HG03439 (cell line): ENCODE data around the gene MAN2B2.
"Not testable (repeated sequence)": the region's sequence is repeated elsewhere in the genome, so short reads cannot be mapped to it uniquely, and the experiment has no call there.

ENCODE experiments used
- ATAC-seq: cut with Tn5 transposase; IDR thresholded peaks from one replicate; pipeline ENCODE4 v1.9.1; 2021; ENCODE audit warnings: mild to moderate bottlenecking, moderate library complexity; ENCODE audit not compliant: unreplicated experiment

Gene MAN2B2

DNA sequence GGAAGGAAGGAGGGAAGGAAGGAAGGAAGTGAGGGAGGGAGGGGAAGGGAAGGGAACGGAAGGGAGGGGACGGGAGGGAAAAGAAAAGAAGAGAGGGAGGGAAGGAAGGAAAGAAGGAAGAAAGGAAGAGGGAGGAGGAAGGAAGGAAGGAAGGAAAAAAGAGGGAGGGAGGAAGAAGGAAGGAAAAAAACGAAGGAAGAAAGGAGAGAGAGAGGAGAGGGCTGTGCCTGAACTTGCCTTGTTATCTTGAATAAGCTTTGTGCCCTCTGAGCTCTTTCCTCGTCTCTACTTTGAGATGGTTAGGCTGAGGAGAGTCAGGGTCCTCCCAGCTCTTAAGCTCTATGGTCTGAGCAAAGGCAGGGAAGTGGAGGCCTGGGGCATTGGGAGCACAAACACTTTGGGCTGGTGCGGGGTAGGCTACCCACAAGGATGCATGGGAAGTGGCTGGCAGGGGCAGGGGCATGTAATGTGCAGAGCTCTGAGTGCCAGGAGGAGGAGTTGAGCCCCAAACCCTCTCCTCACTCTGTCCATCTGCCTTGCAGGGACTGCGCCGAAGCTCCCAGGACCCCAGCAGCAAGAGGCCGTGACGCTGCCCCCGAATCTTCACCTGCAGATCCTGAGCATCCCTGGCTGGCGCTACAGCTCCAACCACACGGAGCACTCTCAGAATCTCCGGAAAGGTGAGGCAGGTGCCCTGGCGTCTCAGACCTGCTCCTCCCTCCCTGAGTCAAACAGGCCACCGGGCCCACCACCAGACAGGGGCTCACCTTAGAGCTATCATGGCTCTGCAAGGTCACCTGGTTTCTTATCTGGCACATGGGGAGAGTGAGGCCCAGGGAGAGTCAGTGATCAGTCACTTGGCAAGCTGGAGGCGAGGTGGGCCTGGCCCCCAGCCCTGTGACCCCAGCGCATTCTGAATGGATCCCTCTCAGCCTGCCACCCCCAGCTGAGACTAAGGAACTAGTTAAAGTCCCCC is 39.0 kb downstream of the MAN2B2 start:
- ATAC-seq, result no peak

- no peak for ATAC-seq
Measured at GRCh38 chr4:6614701-6615230, 39.8 kb downstream of the MAN2B2 start.

DNA sequence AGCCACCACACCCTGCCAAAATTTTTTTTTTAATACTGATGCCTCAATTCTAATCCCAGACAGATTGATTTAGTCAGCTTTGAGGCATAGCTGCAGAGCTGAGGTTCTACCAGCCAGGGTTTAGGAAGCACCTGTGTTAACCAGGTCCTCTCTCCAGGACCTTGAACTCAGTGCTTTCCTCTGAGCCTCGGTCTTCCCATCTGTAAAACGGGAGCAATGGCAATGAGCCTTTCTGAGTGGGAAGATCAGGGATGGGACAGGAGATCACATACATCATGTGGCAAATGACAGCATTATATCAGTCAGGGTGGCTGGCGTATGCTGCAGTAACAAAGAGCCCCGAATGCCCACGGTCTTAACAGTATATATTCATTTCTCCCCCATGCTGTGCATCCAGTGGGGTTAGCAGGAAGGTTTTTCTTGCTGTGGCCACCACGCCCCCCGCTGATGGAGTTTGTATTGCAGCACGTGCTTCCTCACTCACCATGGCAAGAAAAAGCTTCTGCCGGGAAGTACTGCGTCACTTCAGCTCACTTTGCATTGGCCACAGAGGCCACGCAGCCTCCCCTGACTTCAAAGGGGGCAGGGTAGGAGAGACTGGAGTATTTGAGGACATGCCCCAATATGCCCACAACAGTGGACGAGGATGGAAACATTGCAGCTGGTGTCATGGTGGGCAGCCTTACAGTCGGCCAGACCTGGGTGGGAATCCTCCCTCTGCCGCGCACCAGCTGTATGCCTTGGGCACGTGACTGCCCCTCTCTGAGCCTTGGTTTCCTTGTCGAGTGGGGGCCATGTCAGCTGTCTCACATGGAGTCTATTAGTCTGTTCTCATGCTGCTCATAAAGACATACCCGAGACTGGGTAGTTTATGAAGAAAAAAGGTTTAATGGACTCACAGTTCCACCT is 41.4 kb downstream of the MAN2B2 start:
- ATAC-seq, result no peak

DNA sequence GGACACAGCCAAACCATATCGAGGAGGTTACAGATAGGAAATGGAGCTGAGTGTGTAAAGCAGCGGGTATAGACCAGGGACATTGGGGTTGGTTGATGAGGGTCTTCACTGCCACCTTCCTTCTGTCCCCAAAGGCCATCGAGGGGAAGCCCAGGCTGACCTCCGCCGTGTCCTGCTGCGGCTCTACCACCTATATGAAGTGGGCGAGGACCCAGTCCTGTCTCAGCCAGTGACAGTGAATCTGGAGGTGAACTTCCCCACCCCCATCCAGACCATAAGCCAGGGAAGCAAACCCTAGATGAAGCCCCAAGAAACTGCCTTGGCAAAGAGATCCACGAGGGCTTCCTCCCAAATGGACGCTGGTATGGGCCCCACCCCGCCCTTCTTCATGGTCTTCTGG is 42.3 kb downstream of the MAN2B2 start:
- ATAC-seq, result no peak

GRCh38 chr4:6618386-6619115 is 43.6 kb downstream of the MAN2B2 start:
- no peak for ATAC-seq

GRCh38 chr4:6619116-6619465 is 44.1 kb downstream of the MAN2B2 start:
- ATAC-seq, result no peak

DNA sequence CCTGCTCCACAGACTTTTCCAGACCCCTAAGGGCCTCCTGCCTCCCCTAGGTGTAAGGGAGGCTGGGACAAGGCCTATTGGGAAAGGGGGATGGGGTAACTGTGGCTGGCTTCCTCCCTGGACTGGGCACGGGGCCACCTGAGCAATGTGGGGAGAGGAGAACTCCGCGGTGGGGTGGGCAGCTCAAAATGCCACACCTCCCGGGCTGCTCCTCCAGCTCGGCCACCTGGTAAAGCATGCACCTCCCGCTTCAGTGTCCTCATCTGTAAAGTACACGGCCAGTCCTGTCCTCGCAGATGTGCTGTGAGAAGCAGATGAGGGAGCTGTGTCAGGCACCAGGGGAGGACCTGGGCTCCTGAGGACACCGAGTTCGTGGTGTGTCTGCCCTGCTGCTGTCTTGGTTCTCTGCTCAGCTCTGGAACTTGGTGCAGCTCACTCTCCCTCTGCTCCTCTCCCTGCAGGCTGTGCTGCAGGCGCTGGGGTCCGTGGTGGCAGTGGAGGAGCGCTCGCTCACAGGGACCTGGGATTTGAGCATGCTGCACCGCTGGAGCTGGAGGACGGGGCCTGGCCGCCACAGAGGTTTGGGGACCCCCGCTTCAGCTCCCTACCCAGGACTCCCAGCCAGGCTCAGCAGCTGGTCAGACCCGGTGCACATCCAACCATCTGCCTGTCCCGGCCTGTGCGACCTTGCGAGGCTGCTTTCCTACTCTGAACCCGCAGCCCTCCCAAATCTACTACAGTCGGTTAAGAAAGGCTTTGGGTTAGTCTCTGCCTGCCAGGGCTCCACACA is 44.7 kb downstream of the MAN2B2 start:
- no peak for ATAC-seq

- ATAC-seq, result no peak
Measured at GRCh38 chr4:6620296-6620695, 45.3 kb downstream of the MAN2B2 start.

DNA sequence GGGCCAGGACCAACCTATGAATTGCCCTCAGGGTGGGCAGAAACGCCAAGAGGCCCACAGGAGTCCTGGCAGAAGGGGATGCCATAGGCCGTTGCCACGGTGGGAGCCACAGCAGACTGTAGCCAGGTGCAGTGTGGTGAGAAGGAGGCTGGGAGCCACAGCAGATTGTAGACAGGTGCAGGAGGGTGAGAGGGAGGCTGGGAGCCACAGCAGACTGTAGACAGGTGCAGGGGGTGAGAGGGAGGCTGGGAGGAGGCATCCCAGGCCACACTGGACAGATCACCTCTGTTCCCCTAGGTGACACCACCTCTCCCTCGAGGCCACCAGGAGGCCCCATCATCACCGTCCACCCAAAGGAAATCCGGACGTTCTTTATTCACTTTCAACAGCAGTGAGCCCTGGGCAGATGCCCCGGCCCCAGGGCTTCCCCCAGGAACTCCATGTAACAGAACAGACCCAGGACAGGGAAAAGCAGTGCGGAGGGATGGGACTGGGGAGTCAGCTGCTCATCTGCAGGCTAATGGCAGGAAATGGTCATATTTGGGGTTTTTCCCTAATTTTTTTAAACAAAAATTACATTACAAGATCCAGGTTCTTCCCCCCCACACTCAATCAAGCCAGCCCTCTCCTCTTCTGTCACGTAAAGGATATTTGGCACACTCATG is 46.0 kb downstream of the MAN2B2 start:
- no peak for ATAC-seq

GRCh38 chr4:6621556-6621927 is 46.6 kb downstream of the MAN2B2 start:
- ATAC-seq, result no peak

- ATAC-seq, result no peak
Measured at GRCh38 chr4:6622744-6623143, 47.8 kb downstream of the MAN2B2 start.

DNA sequence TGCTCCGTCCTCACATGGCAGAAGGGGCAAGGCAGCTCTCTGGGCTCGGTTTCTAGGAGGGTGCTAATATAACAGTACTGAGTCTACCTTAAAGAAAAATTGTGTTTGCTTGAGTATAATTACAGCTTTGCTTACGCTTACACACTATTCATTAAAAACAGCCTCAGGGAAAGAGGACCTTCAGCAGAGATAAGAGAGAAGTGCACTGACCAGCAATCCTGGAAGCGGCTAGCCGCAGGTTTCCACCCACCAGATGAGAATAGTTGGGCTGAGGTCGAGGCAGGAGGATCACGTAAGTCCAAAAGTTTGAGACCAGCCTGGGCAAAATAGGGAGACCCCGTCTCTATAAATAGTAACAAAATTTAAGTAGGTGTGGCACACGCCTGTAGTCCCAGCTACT is 50.3 kb downstream of the MAN2B2 start:
- ATAC-seq, result no peak

DNA sequence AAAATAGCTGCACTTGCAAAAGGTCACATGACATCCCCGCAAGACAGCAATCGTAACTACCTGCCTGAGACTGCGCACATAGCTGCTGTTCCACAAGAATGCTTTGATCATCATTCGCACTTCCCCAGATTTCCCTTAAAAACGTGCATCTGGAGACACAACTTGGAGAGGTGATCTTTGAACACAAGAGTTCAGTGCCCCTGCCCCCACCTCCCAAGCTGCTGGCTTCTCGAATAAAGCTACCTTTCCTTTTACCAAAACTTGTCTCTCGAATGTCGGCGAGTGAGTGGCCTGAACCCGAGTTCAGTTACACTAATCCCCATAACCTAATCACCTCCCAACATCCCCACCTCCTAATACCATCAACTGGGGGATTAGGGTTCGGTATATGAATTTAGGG is 51.1 kb downstream of the MAN2B2 start:
- ATAC-seq, result no peak

DNA sequence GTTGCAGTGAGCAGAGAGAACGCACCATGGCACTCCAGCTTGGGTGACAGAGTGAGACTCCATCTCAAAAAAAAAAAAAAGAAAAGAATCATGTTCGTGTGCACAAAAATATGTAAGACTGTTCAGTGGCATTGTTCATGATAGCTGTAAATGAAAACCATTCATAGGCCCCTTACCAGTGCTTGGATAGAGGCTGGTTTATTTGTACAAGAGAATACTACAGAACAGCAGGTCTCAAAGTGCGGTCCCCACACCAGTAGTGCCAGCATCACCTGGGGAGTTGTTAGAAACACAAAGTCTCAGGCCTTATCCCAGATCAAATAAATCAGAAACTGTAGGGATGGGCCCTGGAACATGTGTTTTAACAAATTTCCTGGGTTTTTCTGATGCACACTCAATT is 52.8 kb downstream of the MAN2B2 start:
- no peak for ATAC-seq

DNA sequence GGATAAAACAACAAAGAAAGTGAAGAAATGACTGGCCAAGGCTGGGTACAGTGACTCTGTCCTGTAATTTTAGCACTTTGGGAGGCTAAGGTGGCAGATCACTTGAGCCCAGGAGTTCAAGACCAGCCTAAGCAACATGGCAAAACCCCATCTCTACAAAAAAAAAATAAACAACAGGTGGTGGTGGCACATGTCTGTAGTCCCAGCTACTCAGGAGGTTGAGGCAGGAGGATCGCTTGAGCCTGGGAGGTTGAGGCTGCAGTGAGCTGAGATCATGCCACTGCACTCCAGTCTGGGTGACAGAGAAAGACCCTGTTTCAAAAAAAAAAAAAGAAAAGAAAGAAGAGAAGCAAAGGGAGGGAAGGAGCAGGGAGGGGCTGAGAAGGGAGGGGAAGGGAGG is 53.5 kb downstream of the MAN2B2 start:
- ATAC-seq, result not testable (repeated sequence)

GRCh38 chr4:6632125-6632524 is 57.1 kb downstream of the MAN2B2 start:
- no peak for ATAC-seq

DNA sequence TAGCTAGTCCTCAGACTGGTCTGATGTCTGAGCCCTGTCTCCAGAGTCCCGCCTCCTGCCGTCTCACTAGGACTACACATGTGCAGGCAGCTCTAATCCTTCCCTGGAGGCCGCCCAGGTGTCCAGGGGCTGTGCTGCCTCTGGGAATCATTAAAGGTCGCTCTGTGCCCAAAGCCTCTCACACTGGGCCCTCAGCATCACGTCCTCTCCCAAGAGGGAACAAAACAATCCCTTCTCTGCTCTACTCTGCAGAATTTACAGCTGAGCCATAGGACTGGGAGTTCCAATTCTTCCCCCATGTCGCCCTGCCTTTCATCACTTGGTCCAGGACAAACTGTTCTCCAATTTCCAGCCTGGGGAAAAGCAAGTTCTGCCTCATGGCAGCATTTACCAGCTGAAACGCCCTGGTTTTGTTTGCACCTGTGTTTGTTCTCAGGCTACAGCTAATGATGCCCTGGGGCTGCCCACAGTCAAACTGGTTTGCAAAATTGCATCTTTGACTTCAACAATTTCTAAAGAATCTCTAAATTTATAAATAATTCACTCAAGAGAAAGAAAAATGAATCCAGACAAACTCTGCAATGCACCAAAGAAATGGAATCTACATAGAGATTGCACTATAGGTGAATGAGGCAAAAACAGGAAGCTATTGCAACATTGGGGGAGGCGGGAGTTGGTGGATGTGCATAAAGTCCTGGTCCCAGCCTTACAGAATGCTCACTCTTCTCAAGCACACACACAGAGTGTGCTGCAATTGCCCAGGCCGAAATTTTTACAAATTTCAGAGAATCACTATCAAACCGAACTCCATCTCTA is 58.3 kb downstream of the MAN2B2 start:
- no peak for ATAC-seq

- ATAC-seq, result no peak
Measured at GRCh38 chr4:6634746-6635145, 59.8 kb downstream of the MAN2B2 start.
